ENCODE results near the gene P4HTM. TPM values are rescaled to one million over a fixed set of nuclear protein-coding genes. Genes with fewer than 3 reads are reported as not detected.

Gene P4HTM
- total and polyA plus RNA-seq, 2 of the 8 experiments (the other 6 are each of a cell fraction or from before 2014, with no cell fraction given) = 19.1 to 25.4 TPM

DNA sequence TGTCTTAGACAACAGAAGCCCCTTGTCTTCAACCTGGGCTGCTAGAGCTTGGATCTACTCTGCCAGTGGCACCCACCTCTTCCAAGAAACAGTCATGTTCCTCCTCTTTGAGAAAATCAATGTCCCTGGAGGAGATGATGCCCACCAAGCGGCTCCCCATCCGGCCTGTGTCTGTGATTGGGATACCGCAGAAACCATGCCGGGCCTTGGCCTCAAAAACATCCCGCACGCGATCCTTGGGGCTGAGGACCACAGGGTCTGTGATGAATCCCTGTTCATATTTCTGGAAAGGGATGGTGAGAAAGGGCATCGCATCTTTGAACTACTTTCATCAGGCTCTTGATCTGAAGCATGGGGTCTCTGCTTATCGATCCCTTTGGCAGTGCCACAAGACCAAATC is 37.6 kb downstream of the P4HTM start (continued):
- no peak for TF ChIP-seq CHD7 (IDR thresholded peaks at IDR 0.05; ENCODE audit: insufficient replicate concordance, low read length)
- no peak for TF ChIP-seq CBX8 (IDR thresholded peaks at IDR 0.05; ENCODE audit: borderline replicate concordance, low read depth, low read length)

Data from H1 (cell line).